Activated CD4-positive, alpha-beta memory T cell treated with anti-CD3 and anti-CD28 coated beads for 36 hours (primary cell): Measurements from ENCODE around the gene ZNF609. TPM values are rescaled to one million over a fixed set of nuclear protein-coding genes. Genes with fewer than 3 reads are reported as not detected.

ENCODE experiments used
- CTCF ChIA-PET: fragments of 350-600 bp; sonication (Branson Sonifier 250); formaldehyde crosslinking; loops from one replicate; lab custom pipeline; 2021; ENCODE audit warnings: antibody characterized with exemption, inconsistent platforms; lab: Charles Lee
- POLR2A ChIA-PET: fragments of 350-600 bp; sonication (Branson Sonifier 250); formaldehyde crosslinking; loops from one replicate; lab custom pipeline; 2021; ENCODE audit warnings: antibody characterized with exemption; lab: Charles Lee
- DNase-seq: peaks from one replicate; pipeline ENCODE4 v3.0.0-alpha.2; 2020
- H3K27ac Mint-ChIP-seq: one replicate; pipeline ENCODE4 v1.8.0; 2021; ENCODE audit warnings: mixed read lengths
- H3K27me3 Mint-ChIP-seq: one replicate; pipeline ENCODE4 v1.8.0; 2021; ENCODE audit warnings: mixed read lengths
- H3K36me3 Mint-ChIP-seq: one replicate; pipeline ENCODE4 v1.8.0; 2021; ENCODE audit warnings: mixed read lengths
- H3K4me1 Mint-ChIP-seq: one replicate; pipeline ENCODE4 v1.8.0; 2021; ENCODE audit warnings: low read depth, mixed read lengths
- H3K4me3 Mint-ChIP-seq: one replicate; pipeline ENCODE4 v1.8.0; 2021; ENCODE audit warnings: mild to moderate bottlenecking, mixed read lengths
- H3K9me3 Mint-ChIP-seq: one replicate; pipeline ENCODE4 v1.8.0; 2021; ENCODE audit warnings: mixed read lengths
- intact Hi-C: fragments of 100-400 bp; cut with micrococcal nuclease; formaldehyde crosslinking; loops from one replicate; pipeline ENCODE4 v1.15.1; 2023
- total RNA-seq, 2 experiments: library from RNA; stranded (reverse); gene quantifications; one replicate each; pipeline ENCODE4 v1.2.3, GENCODE V29; 2021

Gene ZNF609
- total RNA-seq, 2 experiments from 2014 or later = 38.5 to 38.7 TPM

- Mint-ChIP-seq H3K4me3 (no peak overlapping the region), H3K4me1 (peaks cover 69% of the 10 kb centered on the region), H3K27ac (no peak overlapping the region), H3K27me3 (no peaks in the 10 kb centered on the region), H3K9me3 (no peaks in the 10 kb centered on the region), H3K36me3 (peaks cover 14% of the 10 kb centered on the region)
- DNase-seq = no peak
- ChIA-PET POLR2A (no interaction called here), CTCF (interaction anchor here (0.7 to 0.8 kb wide), 3 partner anchors 9 to 309 kb away, joined by 3 to 4 read pairs (median 3); no protein-coding TSS in a partner anchor)
- intact Hi-C loops = loop anchor here (10.0 kb wide), 1 partner anchor 104 kb away; no protein-coding TSS in a partner anchor
Measured at GRCh38 chr15:64530472-64530871, 70.1 kb downstream of the ZNF609 start.

GRCh38 chr15:64530918-64531317 lies 70.5 kb downstream of the ZNF609 start:
- Mint-ChIP-seq H3K9me3 (no peaks in the 10 kb centered on the region), H3K4me1 (peaks cover 70% of the 10 kb centered on the region), H3K4me3 (no peak overlapping the region), H3K27ac (no peak overlapping the region), H3K27me3 (no peaks in the 10 kb centered on the region), H3K36me3 (peaks cover 14% of the 10 kb centered on the region)
- ChIA-PET POLR2A (no interaction called here), CTCF (interaction anchor here (0.8 kb wide), 2 partner anchors 10 to 181 kb away, joined by 3 to 4 read pairs; no protein-coding TSS in a partner anchor)
- intact Hi-C loops = loop anchor here (10.0 kb wide), 1 partner anchor 104 kb away; no protein-coding TSS in a partner anchor
- DNase-seq = no peak

GRCh38 chr15:64532521-64533315 lies 72.3 kb downstream of the ZNF609 start:
- peaks cover 62% of the 10 kb centered on the region for H3K4me1 Mint-ChIP-seq
- no peaks in the 10 kb centered on the region for H3K27me3 Mint-ChIP-seq
- no peaks in the 10 kb centered on the region for H3K9me3 Mint-ChIP-seq
- DNase-seq = peak; percentile 49
- peaks cover 11% of the 10 kb centered on the region for H3K36me3 Mint-ChIP-seq
- intact Hi-C loops = loop anchor here (10.0 kb wide), 1 partner anchor 102 kb away; no protein-coding TSS in a partner anchor
- H3K27ac Mint-ChIP-seq = peak overlapping the region; percentile 13
- POLR2A ChIA-PET = no interaction called here
- no peak overlapping the region for H3K4me3 Mint-ChIP-seq
- CTCF ChIA-PET = interaction anchor here (0.9 kb wide), 1 partner anchor 120 kb away, joined by 4 read pairs; no protein-coding TSS in a partner anchor

GRCh38 chr15:64535460-64536243 lies 75.3 kb downstream of the ZNF609 start:
- H3K27ac Mint-ChIP-seq = peak overlapping the region; percentile 24
- peaks cover 50% of the 10 kb centered on the region for H3K4me1 Mint-ChIP-seq
- no peaks in the 10 kb centered on the region for H3K9me3 Mint-ChIP-seq
- H3K27me3 Mint-ChIP-seq = no peaks in the 10 kb centered on the region
- ChIA-PET POLR2A (no interaction called here), CTCF (no interaction called here)
- H3K4me3 Mint-ChIP-seq = no peak overlapping the region
- H3K36me3 Mint-ChIP-seq = peaks cover 5% of the 10 kb centered on the region
- intact Hi-C loops = loop anchor here (10.0 kb wide), 1 partner anchor 99 kb away; no protein-coding TSS in a partner anchor
- DNase-seq = no peak

GRCh38 chr15:64536244-64536836 lies 76.0 kb downstream of the ZNF609 start:
- no peak overlapping the region for H3K4me3 Mint-ChIP-seq
- H3K27me3 Mint-ChIP-seq = no peaks in the 10 kb centered on the region
- H3K4me1 Mint-ChIP-seq = peaks cover 44% of the 10 kb centered on the region
- DNase-seq = peak; percentile 39
- POLR2A ChIA-PET = interaction anchor here (0.7 kb wide), 1 partner anchor 9 kb away, joined by 4 read pairs; no protein-coding TSS in a partner anchor
- CTCF ChIA-PET = no interaction called here
- no peaks in the 10 kb centered on the region for H3K9me3 Mint-ChIP-seq
- peaks cover 5% of the 10 kb centered on the region for H3K36me3 Mint-ChIP-seq
- intact Hi-C loops = loop anchor here (10.0 kb wide), 1 partner anchor 98 kb away; no protein-coding TSS in a partner anchor
- H3K27ac Mint-ChIP-seq = peak overlapping the region; percentile 15

GRCh38 chr15:64542091-64542490 lies 81.7 kb downstream of the ZNF609 start:
- no peak for DNase-seq
- intact Hi-C loops = no loop called here
- CTCF ChIA-PET = no interaction called here
- Mint-ChIP-seq H3K27me3 (no peaks in the 10 kb centered on the region), H3K36me3 (peaks cover 5% of the 10 kb centered on the region), H3K4me3 (no peak overlapping the region), H3K4me1 (peaks cover 26% of the 10 kb centered on the region), H3K27ac (no peak overlapping the region), H3K9me3 (no peaks in the 10 kb centered on the region)
- POLR2A ChIA-PET = no interaction called here

GRCh38 chr15:64544450-64544849 lies 84.1 kb downstream of the ZNF609 start:
- Mint-ChIP-seq H3K4me3 (no peak overlapping the region), H3K27ac (no peak overlapping the region), H3K4me1 (peaks cover 36% of the 10 kb centered on the region), H3K9me3 (no peaks in the 10 kb centered on the region), H3K36me3 (peaks cover 6% of the 10 kb centered on the region), H3K27me3 (no peaks in the 10 kb centered on the region)
- CTCF ChIA-PET = no interaction called here
- no peak for DNase-seq
- POLR2A ChIA-PET = interaction anchor here (0.6 kb wide), 1 partner anchor 33 kb away, joined by 3 read pairs; no protein-coding TSS in a partner anchor
- intact Hi-C loops = no loop called here

GRCh38 chr15:64547275-64547674 lies 86.9 kb downstream of the ZNF609 start:
- no peak for DNase-seq
- Mint-ChIP-seq H3K27me3 (no peaks in the 10 kb centered on the region), H3K36me3 (peaks cover 8% of the 10 kb centered on the region), H3K27ac (no peak overlapping the region), H3K4me1 (peaks cover 36% of the 10 kb centered on the region), H3K4me3 (no peak overlapping the region), H3K9me3 (no peaks in the 10 kb centered on the region)
- ChIA-PET POLR2A (no interaction called here), CTCF (no interaction called here)
- intact Hi-C loops = no loop called here

GRCh38 chr15:64548235-64548634 lies 87.9 kb downstream of the ZNF609 start:
- CTCF ChIA-PET = interaction anchor here (1.1 kb wide), 1 partner anchor 10 kb away, joined by 3 read pairs; no protein-coding TSS in a partner anchor
- Mint-ChIP-seq H3K27ac (no peak overlapping the region), H3K27me3 (no peaks in the 10 kb centered on the region), H3K4me1 (peaks cover 34% of the 10 kb centered on the region), H3K36me3 (peaks cover 8% of the 10 kb centered on the region), H3K9me3 (no peaks in the 10 kb centered on the region), H3K4me3 (no peak overlapping the region)
- POLR2A ChIA-PET = no interaction called here
- no peak for DNase-seq
- intact Hi-C loops = no loop called here

- Mint-ChIP-seq H3K4me1 (peaks cover 28% of the 10 kb centered on the region), H3K36me3 (peaks cover 8% of the 10 kb centered on the region), H3K27ac (no peak overlapping the region), H3K4me3 (no peak overlapping the region), H3K9me3 (no peaks in the 10 kb centered on the region), H3K27me3 (no peaks in the 10 kb centered on the region)
- ChIA-PET POLR2A (no interaction called here), CTCF (no interaction called here)
- no peak for DNase-seq
- intact Hi-C loops = no loop called here
Measured at GRCh38 chr15:64549860-64550259, 89.5 kb downstream of the ZNF609 start.

GRCh38 chr15:64552281-64552948 lies 92.0 kb downstream of the ZNF609 start:
- H3K27me3 Mint-ChIP-seq = no peaks in the 10 kb centered on the region
- H3K4me3 Mint-ChIP-seq = no peak overlapping the region
- DNase-seq = no peak
- peaks cover 25% of the 10 kb centered on the region for H3K4me1 Mint-ChIP-seq
- intact Hi-C loops = no loop called here
- peaks cover 5% of the 10 kb centered on the region for H3K36me3 Mint-ChIP-seq
- H3K9me3 Mint-ChIP-seq = no peaks in the 10 kb centered on the region
- no peak overlapping the region for H3K27ac Mint-ChIP-seq
- CTCF ChIA-PET = interaction anchor here (0.6 kb wide), 1 partner anchor 176 kb away, joined by 6 read pairs; no protein-coding TSS in a partner anchor
- POLR2A ChIA-PET = no interaction called here
